Thyroid gland (tissue), 4 donors: ENCODE measurements around the gene TAF11L2.

Source experiments
- CTCF ChIP-seq, 6 experiments: fragments of 200-600 bp in 3 of 6; fragments of 450-650 bp in 3 of 6; sonication (generic) in 3 of 6; IDR thresholded peaks; one replicate each; pipeline ENCODE4 v1.5.1; 2016 to 2019; ENCODE audit warnings: antibody characterized with exemption in 6 of 6, mild to moderate bottlenecking in 2 of 6, inconsistent platforms in 1 of 6, moderate library complexity in 1 of 6
- POLR2A ChIP-seq, 2 donors: fragments of 450-650 bp; IDR thresholded peaks; one replicate each; pipeline ENCODE4 v1.6.1; 2017; ENCODE audit warnings: antibody characterized with exemption in 2 of 2, mild to moderate bottlenecking in 2 of 2, moderate library complexity in 1 of 2

- TF ChIP-seq CTCF (IDR thresholded peaks at IDR 0.05) (no peak), POLR2A (IDR thresholded peaks at IDR 0.05) (no peak)
Observed at GRCh38 chr5:17470064-17470463, 28.0 kb upstream of the TAF11L2 start.
